WTC11 (cell line): ENCODE results near the gene ROBO2. TPM values are rescaled to one million over a fixed set of nuclear protein-coding genes. Genes with fewer than 3 reads are reported as not detected.

Experiments used
- ATAC-seq: fragments of 200-7000 bp; cut with Tn5 transposase; 2 replicates; pipeline ENCODE4 v1.10.0; 2021; ENCODE audit warnings: mild to moderate bottlenecking, moderate library complexity
- CTCF ChIA-PET: fragments of 300-600 bp; sonication (Branson Sonifier 250); formaldehyde crosslinking; loops from one replicate; lab custom pipeline; 2021; ENCODE audit warnings: antibody characterized with exemption; lab: Charles Lee
- POLR2A ChIA-PET: fragments of 350-600 bp; sonication (Branson Sonifier 250); formaldehyde crosslinking; loops from one replicate; lab custom pipeline; 2021; ENCODE audit warnings: antibody characterized with exemption; lab: Charles Lee
- DNase-seq: peaks from one replicate; pipeline ENCODE4 v3.0.0; 2021; ENCODE audit warnings: low spot score
- H3K27ac Mint-ChIP-seq: 2 replicates; pipeline ENCODE4 v1.8.0; 2021; ENCODE audit warnings: mixed read lengths
- H3K27me3 Mint-ChIP-seq: 2 replicates; pipeline ENCODE4 v1.8.0; 2021; ENCODE audit warnings: low read depth, mild to moderate bottlenecking, moderate library complexity, mixed read lengths
- H3K36me3 Mint-ChIP-seq: 2 replicates; pipeline ENCODE4 v1.8.0; 2021; ENCODE audit warnings: mixed read lengths
- H3K4me1 Mint-ChIP-seq: 2 replicates; pipeline ENCODE4 v1.8.0; 2022; ENCODE audit warnings: mixed read lengths
- H3K4me3 Mint-ChIP-seq: 2 replicates; pipeline ENCODE4 v1.8.0; 2021; ENCODE audit warnings: mild to moderate bottlenecking, moderate library complexity, mixed read lengths
- H3K9me3 Mint-ChIP-seq: 2 replicates; pipeline ENCODE4 v1.8.0; 2021; ENCODE audit warnings: mixed read lengths
- CREB1 ChIP-seq: sonication (generic); formaldehyde crosslinking; IDR thresholded peaks from 2 replicates; pipeline ENCODE4 v1.8.0; 2023; ENCODE audit warnings: mild to moderate bottlenecking, missing genetic modification reagents
- HMGA2 ChIP-seq: fragments of 250-450 bp; sonication (Bioruptor Pico); IDR thresholded peaks from 2 replicates; pipeline ENCODE4 v1.4.0; 2021; ENCODE audit warnings: mild to moderate bottlenecking, moderate library complexity
- NFE2L1 ChIP-seq: sonication (generic); formaldehyde crosslinking; IDR thresholded peaks from 2 replicates; pipeline ENCODE4 v1.8.1; 2023; ENCODE audit warnings: missing genetic modification reagents
- NR2C2 ChIP-seq: sonication (generic); formaldehyde crosslinking; IDR thresholded peaks from 2 replicates; pipeline ENCODE4 v1.8.0; 2022; ENCODE audit warnings: mild to moderate bottlenecking, missing genetic modification reagents
- NR3C1 ChIP-seq: sonication (generic); formaldehyde crosslinking; conservative IDR thresholded peaks from 2 replicates; pipeline ENCODE4 v1.8.1; 2023; ENCODE audit warnings: low read depth, mild to moderate bottlenecking, missing genetic modification reagents
- RELA ChIP-seq: sonication (generic); formaldehyde crosslinking; IDR thresholded peaks from 2 replicates; pipeline ENCODE4 v1.8.1; 2022; ENCODE audit warnings: missing genetic modification reagents, mild to moderate bottlenecking, borderline replicate concordance
- TCF7 ChIP-seq: sonication (generic); formaldehyde crosslinking; IDR thresholded peaks from 2 replicates; pipeline ENCODE4 v1.8.0; 2022; ENCODE audit warnings: mild to moderate bottlenecking, low read depth, missing genetic modification reagents, moderate library complexity
- TEAD1 ChIP-seq: sonication (generic); formaldehyde crosslinking; IDR thresholded peaks from 2 replicates; pipeline ENCODE4 v1.8.0; 2022; ENCODE audit warnings: mild to moderate bottlenecking, missing genetic modification reagents
- ZNF317 ChIP-seq: sonication (generic); formaldehyde crosslinking; IDR thresholded peaks from 2 replicates; pipeline ENCODE4 v1.8.1; 2023; ENCODE audit warnings: low read depth, mild to moderate bottlenecking, moderate library complexity, missing genetic modification reagents, borderline replicate concordance
- ZNF396 ChIP-seq: fragments of 250-450 bp; sonication (Bioruptor Pico); IDR thresholded peaks from 2 replicates; pipeline ENCODE4 v1.8.0; 2021; ENCODE audit warnings: mild to moderate bottlenecking, moderate library complexity, borderline replicate concordance
- ZNF423 ChIP-seq: fragments of 250-450 bp; sonication (Bioruptor Pico); IDR thresholded peaks from 2 replicates; pipeline ENCODE4 v2.1.2; 2022; ENCODE audit warnings: mild to moderate bottlenecking, moderate library complexity
- total RNA-seq: library from RNA; stranded (reverse); gene quantifications from 3 replicates; pipeline ENCODE4 v1.2.3, GENCODE V29; 2021
- TF ChIP-seq, protein P1 (sequence below): sonication (generic); formaldehyde crosslinking; IDR thresholded peaks from 2 replicates; pipeline ENCODE4 v1.8.1; 2023; ENCODE audit warnings: mild to moderate bottlenecking, missing genetic modification reagents
- TF ChIP-seq, protein P2 (sequence below): sonication (generic); formaldehyde crosslinking; IDR thresholded peaks from 2 replicates; pipeline ENCODE4 v1.8.1; 2022; ENCODE audit warnings: mild to moderate bottlenecking, missing genetic modification reagents, moderate library complexity, borderline replicate concordance
- TF ChIP-seq, protein P3 (sequence below): sonication (generic); formaldehyde crosslinking; IDR thresholded peaks from 2 replicates; pipeline ENCODE4 v1.8.1; 2022; ENCODE audit warnings: low read depth, mild to moderate bottlenecking, moderate library complexity, missing genetic modification reagents, borderline replicate concordance
- TF ChIP-seq, protein P4 (sequence below): fragments of 250-450 bp; sonication (Bioruptor Pico); IDR thresholded peaks from 2 replicates; pipeline ENCODE4 v1.9.0; 2021; ENCODE audit warnings: mild to moderate bottlenecking, borderline replicate concordance
- TF ChIP-seq, protein P5 (sequence below): sonication (generic); formaldehyde crosslinking; IDR thresholded peaks from 2 replicates; pipeline ENCODE4 v1.8.0; 2023; ENCODE audit warnings: missing genetic modification reagents, mild to moderate bottlenecking, borderline replicate concordance
- TF ChIP-seq, protein P6 (sequence below): fragments of 250-450 bp; sonication (Bioruptor Pico); IDR thresholded peaks from 2 replicates; pipeline ENCODE4 v1.9.0; 2021; ENCODE audit warnings: mild to moderate bottlenecking

Gene ROBO2
- total RNA-seq, 1 experiment from 2014 or later, result 11.7 TPM

DNA sequence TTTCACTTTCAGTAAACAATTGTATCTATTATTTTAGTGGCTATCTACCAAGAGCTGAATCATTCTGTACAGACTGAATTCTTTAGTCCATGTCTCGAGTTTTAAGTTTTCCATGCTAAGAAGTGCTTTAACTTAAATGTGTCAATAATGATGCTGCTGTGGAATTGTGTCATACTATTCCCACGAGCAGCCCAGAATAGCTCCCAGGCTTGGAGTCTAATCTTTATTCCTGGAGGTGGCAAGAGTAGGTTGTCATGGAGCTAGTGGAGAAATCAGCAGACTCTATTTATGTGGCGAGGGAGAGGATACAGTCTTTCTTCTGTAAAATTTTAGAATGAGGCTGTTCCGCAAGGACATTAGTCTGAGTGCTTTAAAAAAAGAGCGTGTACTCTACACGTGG lies 207.2 kb downstream of the ROBO2 start:
- Mint-ChIP-seq H3K27me3 (no peaks in the 10 kb centered on the region), H3K9me3 (peaks cover 11% of the 10 kb centered on the region)
- DNase-seq, result no peak

More for the DNA sequence above, 207.2 kb downstream of the ROBO2 start:
- no peak overlapping the region for H3K4me3 Mint-ChIP-seq
- peaks cover 5% of the 10 kb centered on the region for H3K36me3 Mint-ChIP-seq
- TF ChIP-seq, protein P1, sequence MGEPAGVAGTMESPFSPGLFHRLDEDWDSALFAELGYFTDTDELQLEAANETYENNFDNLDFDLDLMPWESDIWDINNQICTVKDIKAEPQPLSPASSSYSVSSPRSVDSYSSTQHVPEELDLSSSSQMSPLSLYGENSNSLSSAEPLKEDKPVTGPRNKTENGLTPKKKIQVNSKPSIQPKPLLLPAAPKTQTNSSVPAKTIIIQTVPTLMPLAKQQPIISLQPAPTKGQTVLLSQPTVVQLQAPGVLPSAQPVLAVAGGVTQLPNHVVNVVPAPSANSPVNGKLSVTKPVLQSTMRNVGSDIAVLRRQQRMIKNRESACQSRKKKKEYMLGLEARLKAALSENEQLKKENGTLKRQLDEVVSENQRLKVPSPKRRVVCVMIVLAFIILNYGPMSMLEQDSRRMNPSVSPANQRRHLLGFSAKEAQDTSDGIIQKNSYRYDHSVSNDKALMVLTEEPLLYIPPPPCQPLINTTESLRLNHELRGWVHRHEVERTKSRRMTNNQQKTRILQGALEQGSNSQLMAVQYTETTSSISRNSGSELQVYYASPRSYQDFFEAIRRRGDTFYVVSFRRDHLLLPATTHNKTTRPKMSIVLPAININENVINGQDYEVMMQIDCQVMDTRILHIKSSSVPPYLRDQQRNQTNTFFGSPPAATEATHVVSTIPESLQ (CRISPR knock-in tag), result no peak
- TF ChIP-seq ZNF317 (CRISPR knock-in tag), result no peak
- no peak for TF ChIP-seq NR3C1 (CRISPR knock-in tag)
- TF ChIP-seq ZNF396 (CRISPR knock-in tag), result no peak
- no peak for TF ChIP-seq ZNF423
- TF ChIP-seq RELA (CRISPR knock-in tag), result no peak
- TF ChIP-seq, protein P2, sequence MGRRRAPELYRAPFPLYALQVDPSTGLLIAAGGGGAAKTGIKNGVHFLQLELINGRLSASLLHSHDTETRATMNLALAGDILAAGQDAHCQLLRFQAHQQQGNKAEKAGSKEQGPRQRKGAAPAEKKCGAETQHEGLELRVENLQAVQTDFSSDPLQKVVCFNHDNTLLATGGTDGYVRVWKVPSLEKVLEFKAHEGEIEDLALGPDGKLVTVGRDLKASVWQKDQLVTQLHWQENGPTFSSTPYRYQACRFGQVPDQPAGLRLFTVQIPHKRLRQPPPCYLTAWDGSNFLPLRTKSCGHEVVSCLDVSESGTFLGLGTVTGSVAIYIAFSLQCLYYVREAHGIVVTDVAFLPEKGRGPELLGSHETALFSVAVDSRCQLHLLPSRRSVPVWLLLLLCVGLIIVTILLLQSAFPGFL (CRISPR knock-in tag), result no peak
- TF ChIP-seq, protein P3, sequence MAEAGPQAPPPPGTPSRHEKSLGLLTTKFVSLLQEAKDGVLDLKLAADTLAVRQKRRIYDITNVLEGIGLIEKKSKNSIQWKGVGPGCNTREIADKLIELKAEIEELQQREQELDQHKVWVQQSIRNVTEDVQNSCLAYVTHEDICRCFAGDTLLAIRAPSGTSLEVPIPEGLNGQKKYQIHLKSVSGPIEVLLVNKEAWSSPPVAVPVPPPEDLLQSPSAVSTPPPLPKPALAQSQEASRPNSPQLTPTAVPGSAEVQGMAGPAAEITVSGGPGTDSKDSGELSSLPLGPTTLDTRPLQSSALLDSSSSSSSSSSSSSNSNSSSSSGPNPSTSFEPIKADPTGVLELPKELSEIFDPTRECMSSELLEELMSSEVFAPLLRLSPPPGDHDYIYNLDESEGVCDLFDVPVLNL (CRISPR knock-in tag), result no peak
- no peak for TF ChIP-seq TCF7 (CRISPR knock-in tag)
- TF ChIP-seq CREB1 (CRISPR knock-in tag), result no peak
- TF ChIP-seq, protein P4, sequence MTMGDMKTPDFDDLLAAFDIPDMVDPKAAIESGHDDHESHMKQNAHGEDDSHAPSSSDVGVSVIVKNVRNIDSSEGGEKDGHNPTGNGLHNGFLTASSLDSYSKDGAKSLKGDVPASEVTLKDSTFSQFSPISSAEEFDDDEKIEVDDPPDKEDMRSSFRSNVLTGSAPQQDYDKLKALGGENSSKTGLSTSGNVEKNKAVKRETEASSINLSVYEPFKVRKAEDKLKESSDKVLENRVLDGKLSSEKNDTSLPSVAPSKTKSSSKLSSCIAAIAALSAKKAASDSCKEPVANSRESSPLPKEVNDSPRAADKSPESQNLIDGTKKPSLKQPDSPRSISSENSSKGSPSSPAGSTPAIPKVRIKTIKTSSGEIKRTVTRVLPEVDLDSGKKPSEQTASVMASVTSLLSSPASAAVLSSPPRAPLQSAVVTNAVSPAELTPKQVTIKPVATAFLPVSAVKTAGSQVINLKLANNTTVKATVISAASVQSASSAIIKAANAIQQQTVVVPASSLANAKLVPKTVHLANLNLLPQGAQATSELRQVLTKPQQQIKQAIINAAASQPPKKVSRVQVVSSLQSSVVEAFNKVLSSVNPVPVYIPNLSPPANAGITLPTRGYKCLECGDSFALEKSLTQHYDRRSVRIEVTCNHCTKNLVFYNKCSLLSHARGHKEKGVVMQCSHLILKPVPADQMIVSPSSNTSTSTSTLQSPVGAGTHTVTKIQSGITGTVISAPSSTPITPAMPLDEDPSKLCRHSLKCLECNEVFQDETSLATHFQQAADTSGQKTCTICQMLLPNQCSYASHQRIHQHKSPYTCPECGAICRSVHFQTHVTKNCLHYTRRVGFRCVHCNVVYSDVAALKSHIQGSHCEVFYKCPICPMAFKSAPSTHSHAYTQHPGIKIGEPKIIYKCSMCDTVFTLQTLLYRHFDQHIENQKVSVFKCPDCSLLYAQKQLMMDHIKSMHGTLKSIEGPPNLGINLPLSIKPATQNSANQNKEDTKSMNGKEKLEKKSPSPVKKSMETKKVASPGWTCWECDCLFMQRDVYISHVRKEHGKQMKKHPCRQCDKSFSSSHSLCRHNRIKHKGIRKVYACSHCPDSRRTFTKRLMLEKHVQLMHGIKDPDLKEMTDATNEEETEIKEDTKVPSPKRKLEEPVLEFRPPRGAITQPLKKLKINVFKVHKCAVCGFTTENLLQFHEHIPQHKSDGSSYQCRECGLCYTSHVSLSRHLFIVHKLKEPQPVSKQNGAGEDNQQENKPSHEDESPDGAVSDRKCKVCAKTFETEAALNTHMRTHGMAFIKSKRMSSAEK (CRISPR knock-in tag), result no peak
- TF ChIP-seq, protein P5, sequence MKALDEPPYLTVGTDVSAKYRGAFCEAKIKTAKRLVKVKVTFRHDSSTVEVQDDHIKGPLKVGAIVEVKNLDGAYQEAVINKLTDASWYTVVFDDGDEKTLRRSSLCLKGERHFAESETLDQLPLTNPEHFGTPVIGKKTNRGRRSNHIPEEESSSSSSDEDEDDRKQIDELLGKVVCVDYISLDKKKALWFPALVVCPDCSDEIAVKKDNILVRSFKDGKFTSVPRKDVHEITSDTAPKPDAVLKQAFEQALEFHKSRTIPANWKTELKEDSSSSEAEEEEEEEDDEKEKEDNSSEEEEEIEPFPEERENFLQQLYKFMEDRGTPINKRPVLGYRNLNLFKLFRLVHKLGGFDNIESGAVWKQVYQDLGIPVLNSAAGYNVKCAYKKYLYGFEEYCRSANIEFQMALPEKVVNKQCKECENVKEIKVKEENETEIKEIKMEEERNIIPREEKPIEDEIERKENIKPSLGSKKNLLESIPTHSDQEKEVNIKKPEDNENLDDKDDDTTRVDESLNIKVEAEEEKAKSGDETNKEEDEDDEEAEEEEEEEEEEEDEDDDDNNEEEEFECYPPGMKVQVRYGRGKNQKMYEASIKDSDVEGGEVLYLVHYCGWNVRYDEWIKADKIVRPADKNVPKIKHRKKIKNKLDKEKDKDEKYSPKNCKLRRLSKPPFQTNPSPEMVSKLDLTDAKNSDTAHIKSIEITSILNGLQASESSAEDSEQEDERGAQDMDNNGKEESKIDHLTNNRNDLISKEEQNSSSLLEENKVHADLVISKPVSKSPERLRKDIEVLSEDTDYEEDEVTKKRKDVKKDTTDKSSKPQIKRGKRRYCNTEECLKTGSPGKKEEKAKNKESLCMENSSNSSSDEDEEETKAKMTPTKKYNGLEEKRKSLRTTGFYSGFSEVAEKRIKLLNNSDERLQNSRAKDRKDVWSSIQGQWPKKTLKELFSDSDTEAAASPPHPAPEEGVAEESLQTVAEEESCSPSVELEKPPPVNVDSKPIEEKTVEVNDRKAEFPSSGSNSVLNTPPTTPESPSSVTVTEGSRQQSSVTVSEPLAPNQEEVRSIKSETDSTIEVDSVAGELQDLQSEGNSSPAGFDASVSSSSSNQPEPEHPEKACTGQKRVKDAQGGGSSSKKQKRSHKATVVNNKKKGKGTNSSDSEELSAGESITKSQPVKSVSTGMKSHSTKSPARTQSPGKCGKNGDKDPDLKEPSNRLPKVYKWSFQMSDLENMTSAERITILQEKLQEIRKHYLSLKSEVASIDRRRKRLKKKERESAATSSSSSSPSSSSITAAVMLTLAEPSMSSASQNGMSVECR (CRISPR knock-in tag), result no peak
- no peak for TF ChIP-seq NR2C2 (CRISPR knock-in tag)
- TF ChIP-seq TEAD1, result no peak
- TF ChIP-seq HMGA2 (CRISPR knock-in tag), result no peak
- TF ChIP-seq, protein P6, sequence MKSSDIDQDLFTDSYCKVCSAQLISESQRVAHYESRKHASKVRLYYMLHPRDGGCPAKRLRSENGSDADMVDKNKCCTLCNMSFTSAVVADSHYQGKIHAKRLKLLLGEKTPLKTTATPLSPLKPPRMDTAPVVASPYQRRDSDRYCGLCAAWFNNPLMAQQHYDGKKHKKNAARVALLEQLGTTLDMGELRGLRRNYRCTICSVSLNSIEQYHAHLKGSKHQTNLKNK (CRISPR knock-in tag), result no peak
- TF ChIP-seq NFE2L1, result no peak
- H3K27ac Mint-ChIP-seq, result no peak overlapping the region
- CTCF ChIA-PET, result interaction anchor here (1.6 kb wide), 1 partner anchor 208 kb away, joined by 8 read pairs; the partner anchor contains the start of gene ROBO2
- POLR2A ChIA-PET, result no interaction called here
- H3K4me1 Mint-ChIP-seq, result peaks cover 31% of the 10 kb centered on the region
- ATAC-seq, result no peak
